ENCODE results near the gene AHRR.

AHRR gene

GRCh38 chr5:462051-462481 lies 140.6 kb downstream of the AHRR start:
- ChIA-PET CTCF (no interaction called here), POLR2A (ENCODE audit: low non-redundant PET) (no interaction called here)
- no peak for DNase-seq (ENCODE audit: low spot score)
- no peak overlapping the region for H3K27ac ChIP-seq
- no peak for TF ChIP-seq CTCF (conservative IDR thresholded peaks at IDR 0.05; ENCODE audit: low read depth)

GRCh38 chr5:463301-463700 lies 141.8 kb downstream of the AHRR start:
- DNase-seq (ENCODE audit: low spot score), result no peak
- POLR2A ChIA-PET (ENCODE audit: low non-redundant PET), result no interaction called here
- H3K27ac ChIP-seq, result no peak overlapping the region
- CTCF ChIA-PET, result no interaction called here
- TF ChIP-seq CTCF (conservative IDR thresholded peaks at IDR 0.05; ENCODE audit: low read depth), result no peak

GRCh38 chr5:463952-464351 lies 142.4 kb downstream of the AHRR start:
- POLR2A ChIA-PET (ENCODE audit: low non-redundant PET), result no interaction called here
- CTCF ChIA-PET, result interaction anchor here (0.7 kb wide), 1 partner anchor 282 kb away, joined by 3 read pairs; no protein-coding TSS in a partner anchor

GRCh38 chr5:464446-464842 lies 142.9 kb downstream of the AHRR start:
- POLR2A ChIA-PET (ENCODE audit: low non-redundant PET), result no interaction called here
- CTCF ChIA-PET, result interaction anchor here (0.7 kb wide), 1 partner anchor 282 kb away, joined by 3 read pairs; no protein-coding TSS in a partner anchor
- no peak for DNase-seq (ENCODE audit: low spot score)
- no peak for TF ChIP-seq CTCF (conservative IDR thresholded peaks at IDR 0.05; ENCODE audit: low read depth)
- H3K27ac ChIP-seq, result no peak overlapping the region

More at GRCh38 chr5:463952-464351, 142.4 kb downstream of the AHRR start:
- no peak for TF ChIP-seq CTCF (conservative IDR thresholded peaks at IDR 0.05; ENCODE audit: low read depth)
- H3K27ac ChIP-seq, result no peak overlapping the region
- DNase-seq (ENCODE audit: low spot score), result no peak

- ChIA-PET CTCF (interaction anchor here (0.5 kb wide), 1 partner anchor 8 kb away, joined by 4 read pairs; no protein-coding TSS in a partner anchor), POLR2A (ENCODE audit: low non-redundant PET) (interaction anchor here (0.7 kb wide), 1 partner anchor 149 kb away, joined by 3 read pairs; no protein-coding TSS in a partner anchor)
- no peak for TF ChIP-seq CTCF (conservative IDR thresholded peaks at IDR 0.05; ENCODE audit: low read depth)
- peak overlapping the region; percentile 4; the same call in 1 of the 2 replicates for H3K27ac ChIP-seq
- no peak for DNase-seq (ENCODE audit: low spot score)
These were observed 143.5 kb downstream of the AHRR start for GRCh38 chr5:464843-465590.

- POLR2A ChIA-PET (ENCODE audit: low non-redundant PET), result interaction anchor here (0.7 kb wide), 1 partner anchor 149 kb away, joined by 3 read pairs; no protein-coding TSS in a partner anchor
- no peak for TF ChIP-seq CTCF (conservative IDR thresholded peaks at IDR 0.05; ENCODE audit: low read depth)
- DNase-seq (ENCODE audit: low spot score), result no peak
- peak overlapping the region; percentile 4; the same call in 1 of the 2 replicates for H3K27ac ChIP-seq
- CTCF ChIA-PET, result interaction anchor here (0.5 kb wide), 1 partner anchor 9 kb away, joined by 4 read pairs; no protein-coding TSS in a partner anchor
These were observed 144.3 kb downstream of the AHRR start for GRCh38 chr5:465591-466403.
